ENCODE results near the gene OR2Z1.

The OR2Z1 gene

GRCh38 chr19:8680676-8681344 lies 40.6 kb upstream of the OR2Z1 start:
- Histone ChIP-seq H3K27ac (replicated peaks) (no peak overlapping the region), H3K4me3 (replicated peaks; ENCODE audit: insufficient read depth, low read length) (no peak overlapping the region), H3K27me3 (ENCODE audit: insufficient read depth, poor library complexity, severe bottlenecking) (no peaks in the 10 kb centered on the region)
- TF ChIP-seq SPI1 (IDR thresholded peaks at IDR 0.05; ENCODE audit: borderline replicate concordance, low read depth) (no peak), POLR2AphosphoS5 (IDR thresholded peaks at IDR 0.05; ENCODE audit: low read depth) (no peak), REST (IDR thresholded peaks at IDR 0.05; ENCODE audit: insufficient replicate concordance, low read depth) (no peak), CTCF (IDR thresholded peaks at IDR 0.05; ENCODE audit: insufficient read depth, low read length) (no peak), GABPA (IDR thresholded peaks at IDR 0.05; ENCODE audit: low read depth) (no peak)
- no peak for DNase-seq (ENCODE audit: low read depth in 1 of 2, low spot score in 1 of 2)

GRCh38 chr19:8681345-8682029 lies 39.9 kb upstream of the OR2Z1 start:
- TF ChIP-seq CTCF (IDR thresholded peaks at IDR 0.05; ENCODE audit: insufficient read depth, low read length): no peak
- no peak for TF ChIP-seq SPI1 (IDR thresholded peaks at IDR 0.05; ENCODE audit: borderline replicate concordance, low read depth)
- no peak for TF ChIP-seq POLR2AphosphoS5 (IDR thresholded peaks at IDR 0.05; ENCODE audit: low read depth)
- no peak for TF ChIP-seq GABPA (IDR thresholded peaks at IDR 0.05; ENCODE audit: low read depth)
- TF ChIP-seq REST (IDR thresholded peaks at IDR 0.05; ENCODE audit: insufficient replicate concordance, low read depth): no peak
- peak in 1 of 2 experiments; percentile 73 for DNase-seq (ENCODE audit: low read depth in 1 of 2, low spot score in 1 of 2)
- H3K4me3 ChIP-seq (replicated peaks; ENCODE audit: insufficient read depth, low read length): no peak overlapping the region
- H3K27me3 ChIP-seq (ENCODE audit: insufficient read depth, poor library complexity, severe bottlenecking): no peaks in the 10 kb centered on the region
- no peak overlapping the region for H3K27ac ChIP-seq (replicated peaks)

GRCh38 chr19:8682472-8682871 lies 39.0 kb upstream of the OR2Z1 start:
- Histone ChIP-seq H3K4me3 (replicated peaks; ENCODE audit: insufficient read depth, low read length) (no peak overlapping the region), H3K27ac (replicated peaks) (no peak overlapping the region)

More at GRCh38 chr19:8682472-8682871, 39.0 kb upstream of the OR2Z1 start:
- DNase-seq (ENCODE audit: low read depth in 1 of 2, low spot score in 1 of 2): no peak
- no peak for TF ChIP-seq GABPA (IDR thresholded peaks at IDR 0.05; ENCODE audit: low read depth)
- TF ChIP-seq POLR2AphosphoS5 (IDR thresholded peaks at IDR 0.05; ENCODE audit: low read depth): no peak
- TF ChIP-seq CTCF (IDR thresholded peaks at IDR 0.05; ENCODE audit: insufficient read depth, low read length): no peak
- no peak for TF ChIP-seq REST (IDR thresholded peaks at IDR 0.05; ENCODE audit: insufficient replicate concordance, low read depth)
- no peak for TF ChIP-seq SPI1 (IDR thresholded peaks at IDR 0.05; ENCODE audit: borderline replicate concordance, low read depth)
- no peaks in the 10 kb centered on the region for H3K27me3 ChIP-seq (ENCODE audit: insufficient read depth, poor library complexity, severe bottlenecking)

All from HL-60 (cell line).